OCI-LY7 (cell line): ENCODE results near the gene STK10.

ENCODE experiments used
- CTCF ChIP-seq: fragments of 200-600 bp; sonication (generic); conservative IDR thresholded peaks from 2 replicates; pipeline ENCODE4 v1.5.1; 2014; ENCODE audit warnings: mild to moderate bottlenecking, antibody characterized with exemption, low read length, moderate library complexity, mixed read lengths
- EZH2phosphoT487 ChIP-seq: fragments of 200-600 bp; sonication (generic); IDR thresholded peaks from 2 replicates; pipeline ENCODE4 v1.6.1; 2018; ENCODE audit warnings: low read depth, borderline replicate concordance, mild to moderate bottlenecking, mixed run types, antibody characterized with exemption, low read length, moderate library complexity, mixed read lengths

DNA sequence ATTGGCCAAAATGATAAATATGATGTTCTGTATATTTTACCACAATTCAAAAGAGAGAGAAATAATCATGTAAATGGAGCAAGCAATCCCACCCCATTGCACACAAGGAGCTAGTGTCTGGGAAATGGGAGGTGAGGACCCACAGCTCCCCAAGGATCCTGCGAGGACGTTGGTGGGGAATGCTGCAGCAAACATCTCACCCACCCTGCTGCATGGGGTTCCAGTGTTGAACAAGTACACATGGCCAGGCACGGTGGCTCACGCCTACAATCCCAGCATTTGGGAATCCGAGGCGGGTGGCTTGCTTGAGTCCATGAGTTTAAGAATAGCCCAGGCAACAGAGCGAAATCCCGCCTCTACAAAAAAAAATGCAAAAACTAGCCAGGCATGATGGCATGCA is 29.0 kb downstream of the STK10 start:
- no peak for TF ChIP-seq CTCF
- TF ChIP-seq EZH2phosphoT487: no peak
